CD4-positive, alpha-beta T cell treated with Interleukin-15 for 1 hour (primary cell): ENCODE data around the gene DBNDD1.
A peak's percentile ranks its signal among the peaks of the same experiment; 100 is the strongest.

Experiments used
- DNase-seq: peaks from one replicate; pipeline ENCODE4 v3.0.0-alpha.2; 2020

The DBNDD1 gene

DNA sequence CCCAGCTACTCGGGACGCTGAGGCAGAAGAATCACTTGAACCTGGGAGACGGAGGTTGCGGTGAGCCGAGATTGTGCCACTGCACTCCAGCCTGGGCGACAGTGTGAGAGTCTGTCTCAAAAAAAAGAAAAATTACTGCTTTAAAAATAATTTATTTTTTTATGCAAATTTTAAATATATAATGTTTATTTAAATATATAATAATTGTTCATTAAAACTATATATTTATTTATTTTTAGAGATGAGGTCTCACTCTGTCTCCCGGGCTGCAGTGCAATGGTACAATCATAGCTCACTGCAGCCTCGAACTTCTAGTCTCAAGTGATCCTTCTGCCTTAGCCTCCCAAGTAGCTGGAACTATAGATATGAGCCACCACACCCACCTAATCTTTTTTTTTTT is 15.2 kb upstream of the DBNDD1 start:
- no peak for DNase-seq

DNA sequence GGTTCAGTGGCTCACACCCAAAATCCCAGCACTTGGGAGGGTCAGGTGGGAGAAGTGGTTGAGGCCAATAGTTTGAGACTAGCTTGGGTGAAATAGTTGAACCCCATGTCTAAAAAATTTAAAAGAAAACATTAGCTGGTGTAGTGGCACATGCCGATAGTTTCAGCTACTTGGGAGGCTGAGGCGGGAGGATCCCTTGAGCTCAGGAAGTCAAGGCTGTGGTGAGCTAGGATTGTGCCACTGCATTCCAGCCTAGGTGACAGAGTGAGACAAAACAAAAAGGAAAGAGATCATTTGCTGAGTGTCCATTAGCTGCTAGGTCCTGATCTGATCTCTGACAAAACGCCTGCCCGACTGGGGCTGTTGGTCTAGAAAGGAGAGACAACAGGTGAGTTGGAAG is 14.1 kb upstream of the DBNDD1 start:
- DNase-seq = no peak

DNA sequence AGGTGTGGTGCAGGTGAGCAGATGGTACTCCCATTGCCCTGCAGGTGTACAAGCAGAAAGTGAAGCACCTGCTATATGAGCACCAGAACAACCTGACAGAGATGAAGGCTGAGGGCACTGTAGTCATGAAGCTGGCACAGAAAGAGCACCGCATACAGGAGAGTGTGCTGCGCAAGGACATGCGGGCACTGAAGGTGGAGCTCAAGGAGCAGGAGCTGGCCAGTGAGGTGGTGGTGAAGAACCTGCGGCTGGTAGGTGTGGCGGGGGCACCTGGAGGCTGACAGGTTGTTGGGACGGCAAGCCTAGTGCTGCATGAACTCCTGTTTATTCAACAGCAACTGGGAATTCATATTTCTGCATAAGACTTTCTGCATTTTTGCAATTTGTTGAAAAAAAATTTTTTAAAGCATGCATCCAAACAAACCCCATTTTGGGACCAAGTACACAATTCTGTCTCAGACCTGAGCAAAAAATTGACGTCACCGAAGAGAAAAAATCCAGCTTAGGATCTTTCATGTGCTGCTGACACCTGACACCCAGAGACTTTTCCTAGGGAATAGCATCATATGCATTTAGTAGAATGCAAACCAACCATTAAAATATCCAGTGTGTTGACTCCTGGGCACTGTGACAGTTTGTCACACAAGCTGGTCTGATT is 13.5 kb upstream of the DBNDD1 start:
- no peak for DNase-seq

DNA sequence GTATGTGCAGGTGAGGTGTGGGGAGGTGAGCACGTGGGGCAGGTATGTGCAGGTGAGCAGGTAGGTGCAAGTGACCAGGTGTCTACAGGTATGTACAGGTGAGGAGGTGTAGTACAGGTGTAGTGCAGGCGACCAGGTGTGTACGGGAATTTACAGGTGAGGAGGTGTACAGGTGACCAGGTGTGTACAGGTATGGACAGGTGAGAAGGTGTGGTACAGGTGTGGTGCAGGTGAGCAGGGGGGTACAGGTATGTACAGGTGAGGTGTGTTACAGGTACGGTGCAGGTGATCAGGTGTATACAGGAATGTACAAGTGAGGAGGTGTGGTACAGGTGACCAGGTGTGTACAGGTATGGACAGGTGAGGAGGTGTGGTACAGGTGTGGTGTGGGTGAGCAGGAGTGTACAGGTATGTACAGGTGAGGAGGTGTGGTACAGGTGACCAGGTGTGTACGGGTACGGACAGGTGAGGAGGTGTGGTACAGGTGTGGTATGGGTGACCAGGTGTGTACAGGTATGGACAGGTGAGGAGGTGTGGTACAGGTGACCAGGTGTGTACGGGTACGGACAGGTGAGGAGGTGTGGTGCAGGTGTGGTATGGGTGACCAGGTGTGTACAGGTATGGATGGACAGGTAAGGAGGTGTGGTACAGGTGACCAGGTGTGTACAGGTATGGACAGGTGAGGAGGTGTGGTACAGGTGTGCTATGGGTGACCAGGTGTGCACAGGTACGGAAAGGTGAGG is 12.8 kb upstream of the DBNDD1 start:
- DNase-seq = no peak

DNA sequence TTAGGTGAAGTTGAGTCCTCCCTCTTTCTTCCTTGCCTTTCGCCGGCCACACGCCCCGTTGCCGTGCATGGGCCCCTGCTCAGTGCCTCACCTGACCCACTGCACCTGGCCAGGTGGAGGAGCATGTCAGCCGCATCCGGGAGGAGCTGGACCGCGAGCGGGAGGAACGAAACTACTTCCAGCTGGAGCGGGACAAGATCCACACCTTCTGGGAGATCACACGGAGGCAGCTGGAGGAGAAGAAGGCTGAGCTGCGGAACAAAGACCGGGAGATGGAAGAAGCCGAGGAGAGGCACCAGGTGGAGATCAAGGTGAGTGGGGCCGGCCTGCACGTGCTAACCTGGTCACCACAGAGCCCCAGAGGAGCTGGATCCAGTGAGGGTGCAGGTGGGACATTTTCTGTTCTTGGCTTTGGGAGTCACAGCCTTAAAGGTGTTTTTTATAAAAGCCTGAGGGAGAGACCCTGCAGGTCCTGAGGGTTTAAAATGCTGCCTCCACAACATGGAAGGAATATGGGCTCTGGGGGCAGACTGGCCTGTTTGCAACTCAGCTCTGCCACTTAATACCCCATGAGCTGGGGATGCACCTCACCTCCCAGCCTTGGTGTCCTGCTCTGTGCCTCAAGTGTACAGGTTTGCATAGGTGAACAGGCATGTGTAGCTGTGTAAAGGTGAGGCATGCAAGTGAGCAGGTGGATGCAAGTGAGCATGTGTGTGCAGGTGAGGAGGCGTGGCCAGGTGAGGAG is 12.1 kb upstream of the DBNDD1 start:
- no peak for DNase-seq

GRCh38 chr16:90028985-90029384 is 9.7 kb upstream of the DBNDD1 start:
- no peak for DNase-seq

- DNase-seq = no peak
These were observed 8.4 kb upstream of the DBNDD1 start for GRCh38 chr16:90027611-90028010.

DNA sequence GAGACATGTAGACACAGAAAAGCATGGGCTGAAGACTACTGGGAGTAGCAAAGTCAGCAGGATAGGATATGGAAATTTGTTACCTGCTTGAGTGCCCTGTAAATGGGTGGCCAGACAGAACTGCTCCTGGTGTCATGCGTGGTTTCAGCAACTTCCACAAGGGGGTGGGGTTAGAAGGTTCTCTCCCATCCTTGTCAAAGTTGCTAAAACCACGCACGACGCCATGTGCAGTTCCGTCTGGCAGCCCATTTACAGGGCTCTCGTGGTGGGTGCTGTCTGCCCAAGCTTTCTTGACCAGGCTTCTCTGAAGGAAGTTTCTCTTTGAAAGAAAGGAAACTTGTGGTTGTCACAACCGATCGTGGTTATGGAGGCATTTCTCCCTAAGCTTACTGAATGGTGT is 6.9 kb upstream of the DBNDD1 start:
- DNase-seq = no peak

GRCh38 chr16:90023078-90023447 is 3.8 kb upstream of the DBNDD1 start:
- DNase-seq = no peak

- DNase-seq = peak; percentile 81
These were observed 3.2 kb upstream of the DBNDD1 start for GRCh38 chr16:90022209-90023077.

GRCh38 chr16:90020838-90021382 is 1.7 kb upstream of the DBNDD1 start:
- DNase-seq = no peak

GRCh38 chr16:90020260-90020837 is 1.1 kb upstream of the DBNDD1 start:
- DNase-seq = no peak

DNA sequence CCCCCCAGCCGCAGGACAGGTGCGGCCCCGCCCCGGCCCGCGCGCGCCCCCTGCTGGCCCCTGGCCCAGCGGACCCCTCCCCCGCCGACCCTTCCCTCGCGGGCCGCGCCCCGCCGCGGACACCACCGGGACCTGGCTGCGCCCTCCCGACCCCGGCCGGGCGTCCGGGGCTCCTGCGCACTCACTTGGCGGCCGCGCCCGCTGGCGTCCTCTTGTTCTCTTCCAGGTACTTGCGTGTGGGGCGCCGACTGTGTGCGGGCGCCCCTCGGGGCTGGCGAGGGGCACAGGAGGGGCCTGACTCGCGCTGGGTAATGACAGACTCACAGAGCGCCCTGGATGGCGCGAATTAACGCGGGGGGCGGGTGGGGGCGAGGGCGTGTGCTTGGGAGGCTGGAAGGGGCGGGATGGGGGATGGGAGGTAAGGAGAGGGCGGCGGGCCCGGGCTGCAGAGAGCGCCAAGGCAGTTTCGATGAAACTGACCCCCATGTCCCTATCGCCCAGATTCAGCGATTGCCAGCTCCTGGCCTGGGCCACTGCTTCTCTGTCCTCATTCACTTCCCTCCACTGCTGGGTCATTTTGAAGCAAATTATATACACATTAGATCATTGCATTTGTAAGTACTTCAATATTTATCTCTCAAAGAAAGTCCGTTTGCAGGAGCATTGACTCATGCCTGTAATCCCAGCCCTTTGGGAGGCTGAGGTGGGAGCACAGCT is 445 bp upstream of the DBNDD1 start:
- DNase-seq = peak; percentile 49

DNA sequence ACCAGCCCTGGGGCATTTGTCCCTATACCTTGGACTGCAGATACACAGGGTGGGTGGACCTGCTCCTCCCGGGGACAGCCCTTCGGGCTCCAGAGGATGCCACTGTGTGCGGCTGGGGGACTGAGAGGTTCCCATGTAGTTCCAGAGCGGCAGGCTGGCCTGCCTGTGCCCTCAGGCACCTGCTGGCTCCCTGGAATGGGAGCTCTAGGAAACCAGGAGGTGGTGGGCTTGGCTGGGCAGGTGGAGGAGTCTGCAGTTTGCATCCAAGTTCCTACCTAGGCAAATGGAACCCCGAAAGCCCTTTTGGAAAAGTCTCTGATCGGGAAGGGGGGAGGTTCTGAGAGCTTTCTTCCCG is 982 bp downstream of the DBNDD1 start:
- no peak for DNase-seq

DNA sequence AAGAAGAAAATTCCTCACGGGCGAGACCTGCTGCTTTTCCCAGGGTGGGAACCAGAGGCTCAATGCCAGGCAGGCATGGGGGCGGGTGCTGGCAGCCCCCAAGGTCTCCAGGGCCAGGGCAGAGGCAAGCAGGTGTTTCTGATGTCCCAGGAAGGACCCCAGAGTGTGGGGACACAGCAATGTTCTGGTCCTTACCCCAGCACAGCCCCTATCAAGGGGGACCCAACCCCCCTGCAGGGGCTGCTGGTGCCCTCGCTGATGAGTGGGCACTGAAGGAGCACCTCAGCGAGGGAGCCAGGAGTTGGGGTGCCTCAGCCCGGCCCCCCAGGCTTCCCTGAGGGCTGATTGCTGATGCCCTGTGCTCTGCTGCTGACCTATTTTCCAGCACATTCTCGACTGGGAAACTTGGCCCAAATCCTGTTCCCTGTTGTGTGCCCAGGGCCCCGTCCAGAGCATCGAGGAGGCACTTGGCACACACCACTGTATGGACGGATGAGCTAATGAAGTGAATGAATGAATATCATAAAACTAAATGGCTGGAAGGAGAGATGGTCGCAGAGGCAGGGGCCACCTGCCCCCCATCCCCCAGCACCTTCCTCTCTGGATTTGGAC is 2.8 kb downstream of the DBNDD1 start:
- no peak for DNase-seq

DNA sequence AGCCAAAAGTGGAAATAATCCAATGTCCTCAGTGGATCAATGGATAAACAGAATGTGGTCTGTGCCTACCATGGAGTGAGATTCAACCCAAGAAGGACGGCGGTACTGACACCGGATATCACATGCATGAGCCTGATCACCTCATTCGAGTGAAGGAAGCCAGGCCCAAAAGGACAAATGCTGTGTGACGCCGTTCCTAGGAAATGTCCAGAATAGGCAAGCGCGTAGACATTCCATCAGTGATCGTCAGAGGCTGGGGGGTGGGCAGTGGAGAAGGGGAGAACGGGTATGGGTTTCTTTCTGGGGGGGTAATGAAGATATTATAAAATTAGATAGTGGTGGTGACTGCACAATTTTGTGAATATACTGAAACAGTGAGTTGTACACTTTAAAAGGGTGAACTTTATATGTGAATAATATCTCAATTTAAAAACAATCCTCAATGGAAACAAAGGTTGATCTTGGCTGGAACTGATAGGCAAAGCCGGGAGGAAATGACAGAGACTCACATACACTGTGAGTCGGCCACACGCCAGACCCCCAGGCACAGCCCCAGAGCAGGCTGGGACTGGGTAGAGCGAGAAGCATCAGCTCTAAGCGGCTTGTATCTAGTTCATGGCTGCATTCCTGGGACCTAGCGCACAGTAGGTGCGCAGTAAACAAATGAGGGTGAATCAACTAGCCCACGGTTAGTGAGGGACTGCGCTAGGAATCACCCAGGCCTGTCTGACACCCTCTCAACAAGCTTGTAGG is 3.5 kb downstream of the DBNDD1 start:
- no peak for DNase-seq

DNA sequence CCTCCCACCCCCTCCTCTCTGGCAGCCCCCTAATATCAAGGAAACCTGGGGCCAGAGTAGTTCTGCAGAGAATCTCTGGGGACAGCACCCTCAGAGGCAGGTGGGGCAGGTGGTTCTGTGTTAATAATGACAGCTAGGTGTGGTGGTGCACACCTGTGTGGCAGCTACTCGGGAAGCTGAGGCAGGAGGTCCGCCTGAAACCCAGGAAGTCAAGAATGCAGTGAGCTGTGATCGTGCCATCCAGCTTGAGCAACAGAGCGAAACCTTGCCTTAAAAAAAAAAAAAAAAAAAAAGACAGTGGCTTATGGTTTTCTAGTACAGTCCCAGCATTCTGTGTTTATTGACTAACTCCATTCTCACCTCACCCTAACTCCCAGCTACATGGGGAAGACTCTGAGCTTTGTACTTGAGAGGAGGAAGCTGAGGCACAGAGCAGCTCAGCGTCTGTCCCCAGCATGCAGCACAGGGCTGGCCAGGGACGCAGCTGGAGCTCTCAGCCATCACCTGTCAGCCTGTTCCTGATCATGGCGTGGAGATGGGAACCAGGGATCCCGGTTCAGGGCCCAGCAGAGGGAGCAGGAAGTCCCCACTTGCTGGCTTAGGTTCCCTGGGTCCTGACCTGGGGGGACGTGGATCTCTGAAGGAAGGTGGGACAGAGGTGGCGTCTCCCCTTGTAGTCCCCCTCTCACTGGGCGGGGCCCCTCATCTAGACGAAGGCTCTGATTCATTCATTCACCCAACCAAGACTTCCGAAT is 6.1 kb downstream of the DBNDD1 start:
- no peak for DNase-seq

DNA sequence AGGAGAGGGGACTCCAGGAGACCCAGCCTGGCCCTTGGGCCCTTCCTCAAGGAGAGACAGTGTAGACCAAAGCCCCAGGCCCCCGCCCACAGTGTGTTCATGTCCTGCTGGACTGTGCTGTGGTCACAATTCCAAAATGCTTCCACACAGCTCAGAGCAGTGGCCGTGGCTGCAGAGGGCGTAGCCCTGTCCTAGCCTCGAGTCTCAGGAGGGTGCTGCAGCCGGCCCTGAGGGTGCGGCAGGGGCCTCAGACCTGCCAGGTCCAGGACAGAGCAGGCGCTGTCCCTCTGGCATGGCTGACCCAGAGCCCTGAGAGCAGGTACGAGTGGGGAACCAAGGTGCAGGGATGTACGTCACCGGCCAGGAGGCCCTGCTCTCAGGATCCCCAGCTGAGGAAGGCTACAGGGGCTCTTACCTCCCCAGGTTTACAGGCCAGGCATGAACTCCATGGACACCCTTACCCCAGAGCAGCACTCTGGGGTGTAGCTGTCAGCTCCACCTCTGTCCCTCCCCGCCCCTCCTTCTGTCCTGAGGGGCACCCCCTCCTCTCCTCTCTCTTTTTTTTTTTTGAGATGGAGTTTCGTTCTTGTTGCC is 7.3 kb downstream of the DBNDD1 start:
- no peak for DNase-seq

DNA sequence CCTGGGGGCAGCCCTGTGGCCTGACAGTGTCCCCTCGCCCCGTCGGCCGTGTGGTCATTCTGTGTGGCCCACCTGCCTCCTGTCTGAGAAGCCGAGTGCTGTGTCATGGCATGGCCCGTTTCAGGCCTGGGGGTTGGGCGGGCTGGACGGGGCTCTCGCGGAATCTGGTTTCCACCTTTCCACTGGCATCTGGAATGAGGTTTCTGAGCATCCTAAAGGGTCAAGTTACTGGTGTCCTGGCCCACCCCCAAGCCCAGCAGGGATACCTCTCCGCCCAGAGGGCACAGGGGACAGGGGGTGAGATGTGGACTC is 7.8 kb downstream of the DBNDD1 start:
- DNase-seq = no peak
